Endothelial cell of umbilical vein (primary cell): Measurements from ENCODE around the gene MTAP. TPM values are rescaled to one million over a fixed set of nuclear protein-coding genes. Genes with fewer than 3 reads are reported as not detected.

Source experiments
- BruUV-seq: library from RNA; stranded (reverse); fragments of 400-500 nt; replicated peaks from 2 replicates; lab custom pipeline; 2021; lab: Mats Ljungman, UMichigan
- CTCF ChIA-PET: fragments of 300-600, 350-600 bp; sonication (Branson Sonifier 250); formaldehyde crosslinking; loops from one replicate; lab custom pipeline; 2021; ENCODE audit warnings: antibody characterized with exemption, inconsistent platforms; lab: Charles Lee
- POLR2A ChIA-PET: fragments of 300-600, 350-600 bp; sonication (Branson Sonifier 250); formaldehyde crosslinking; loops from one replicate; lab custom pipeline; 2021; ENCODE audit warnings: antibody characterized with exemption, inconsistent platforms; lab: Charles Lee
- DNase-seq: peaks from one replicate; pipeline ENCODE4 v3.0.0-alpha.2; 2011; ENCODE audit warnings: low read depth, low spot score
- FAIRE-seq: peaks from 2 replicates; lab custom pipeline; 2011; peaks lifted over from hg19 to GRCh38; lab: Jason Lieb, UNC
- H2AFZ ChIP-seq: 2 replicates; pipeline ENCODE4 v1.6.0; 2012; ENCODE audit warnings: low read depth, low read length, control low read depth, inconsistent platforms
- H3K27ac ChIP-seq: 2 replicates; pipeline ENCODE4 v1.5.1; 2011; ENCODE audit warnings: low read depth, mild to moderate bottlenecking, control low read depth, low read length, moderate library complexity; ENCODE audit not compliant: insufficient read depth
- H3K27me3 ChIP-seq, 2 experiments: 2 replicates each; pipeline versions ENCODE4 v1.6.0 to v1.6.1; 2011; ENCODE audit warnings: low read length in 2 of 2, mixed read lengths in 1 of 2; ENCODE audit not compliant: control insufficient read depth in 2 of 2, insufficient read depth in 2 of 2
- H3K36me3 ChIP-seq, 2 experiments: 2 replicates in 1 of 2; 3 replicates in 1 of 2; pipeline ENCODE4 v1.5.1; 2011; ENCODE audit warnings: low read length in 2 of 2, mild to moderate bottlenecking in 1 of 2, moderate library complexity in 1 of 2; ENCODE audit not compliant: control insufficient read depth in 2 of 2, insufficient read depth in 2 of 2; ENCODE audit errors: extremely low read depth in 1 of 2
- H3K4me1 ChIP-seq: 3 replicates; pipeline ENCODE4 v1.5.1; 2011; ENCODE audit warnings: mild to moderate bottlenecking, low read length; ENCODE audit not compliant: control insufficient read depth, insufficient read depth; ENCODE audit errors: extremely low read depth
- H3K4me2 ChIP-seq: 2 replicates; pipeline ENCODE4 v1.6.1; 2011; ENCODE audit warnings: low read length, control low read depth, mixed read lengths; ENCODE audit not compliant: insufficient read depth
- H3K4me3 ChIP-seq, 3 experiments: fragments of 200-600 bp in 1 of 3; sonication (generic), shearing (Covaris generic) in 1 of 3; replicated peaks in 1 of 3; 2 replicates each; pipeline ENCODE4 v1.5.1; 2011 to 2016; ENCODE audit warnings: control low read depth in 3 of 3, low read length in 3 of 3, mild to moderate bottlenecking in 2 of 3, inconsistent platforms in 1 of 3, low read depth in 1 of 3, moderate library complexity in 1 of 3; ENCODE audit not compliant: insufficient read depth in 1 of 3
- H3K79me2 ChIP-seq: 2 replicates; pipeline ENCODE4 v1.6.0; 2012; ENCODE audit warnings: low read length, inconsistent platforms; ENCODE audit not compliant: control insufficient read depth, insufficient read depth
- H3K9ac ChIP-seq: replicated peaks from 2 replicates; pipeline ENCODE3; 2011; ENCODE audit warnings: low read length, control low read depth; ENCODE audit not compliant: insufficient read depth; ENCODE audit errors: extremely low read depth
- H3K9me1 ChIP-seq: replicated peaks from 3 replicates; pipeline ENCODE4 v1.6.0; 2011; ENCODE audit warnings: mild to moderate bottlenecking, low read length; ENCODE audit not compliant: control insufficient read depth, insufficient read depth; ENCODE audit errors: extremely low read depth
- H3K9me3 ChIP-seq: replicated peaks from 2 replicates; pipeline ENCODE4 v1.5.1; 2012; ENCODE audit warnings: low read length, inconsistent platforms; ENCODE audit not compliant: control insufficient read depth, insufficient read depth
- H4K20me1 ChIP-seq: replicated peaks from 2 replicates; pipeline ENCODE3; 2011; ENCODE audit warnings: mild to moderate bottlenecking, low read length; ENCODE audit not compliant: control insufficient read depth, insufficient read depth; ENCODE audit errors: extremely low read depth
- CTCF ChIP-seq, 2 donors: IDR thresholded peaks; 1 replicate in 1 of 2; 2 replicates in 1 of 2; pipeline ENCODE4 v1.5.1; 2011; ENCODE audit warnings: low read length in 2 of 2, mild to moderate bottlenecking in 2 of 2, moderate library complexity in 2 of 2, control low read depth in 1 of 2, inconsistent platforms in 1 of 2, low read depth in 1 of 2; ENCODE audit not compliant: insufficient read depth in 1 of 2; ENCODE audit errors: extremely low read depth in 1 of 2
- EZH2 ChIP-seq: IDR thresholded peaks from 2 replicates; pipeline ENCODE4 v1.6.1; 2012; ENCODE audit warnings: borderline replicate concordance, low read depth, mild to moderate bottlenecking, moderate library complexity, low read length, inconsistent platforms; ENCODE audit not compliant: severe bottlenecking
- FOS ChIP-seq: IDR thresholded peaks from 2 replicates; pipeline ENCODE4 v1.6.1; 2011; ENCODE audit warnings: mild to moderate bottlenecking, low read length, moderate library complexity, borderline replicate concordance; ENCODE audit not compliant: insufficient read depth
- GATA2 ChIP-seq: IDR thresholded peaks from 2 replicates; pipeline ENCODE4 v1.7.0; 2011; ENCODE audit warnings: low read depth, mild to moderate bottlenecking, moderate library complexity, mixed read lengths, low read length; ENCODE audit not compliant: insufficient read length, insufficient read depth
- JUN ChIP-seq: IDR thresholded peaks from 2 replicates; pipeline ENCODE4 v1.6.1; 2011; ENCODE audit warnings: borderline replicate concordance, low read depth; ENCODE audit not compliant: insufficient read length, insufficient read depth
- MAX ChIP-seq: IDR thresholded peaks from 2 replicates; pipeline ENCODE4 v1.6.1; 2011; ENCODE audit not compliant: insufficient read depth, insufficient read length
- MYC ChIP-seq: IDR thresholded peaks from one replicate; pipeline ENCODE4 v1.6.1; 2011; ENCODE audit warnings: mild to moderate bottlenecking, low read depth, low read length
- POLR2A ChIP-seq: IDR thresholded peaks from 2 replicates; pipeline ENCODE4 v1.6.1; 2012; ENCODE audit warnings: low read depth, mild to moderate bottlenecking, control low read depth, low read length
- POLR2AphosphoS5 ChIP-seq: IDR thresholded peaks from 2 replicates; pipeline ENCODE4 v1.6.1; 2012; ENCODE audit warnings: low read depth, mild to moderate bottlenecking, control low read depth, low read length, moderate library complexity; ENCODE audit not compliant: insufficient read depth
- dilution Hi-C: fragments of 300-500 bp; cut with MboI; formaldehyde crosslinking; loops from one replicate; pipeline ENCODE4 v1.15.0; 2019; ENCODE audit warnings: low sequenced_read_pairs; ENCODE audit not compliant: extremely low pct_ligation_motif_present
- intact Hi-C: fragments of 100-400 bp; cut with micrococcal nuclease; formaldehyde crosslinking; loops from one replicate; pipeline ENCODE4 v1.10.0; 2022
- polyA plus RNA-seq, 4 experiments: library from polyadenylated mRNA; depleted of rRNA in 3 of 4; stranded (reverse) in 3 of 4; unstranded in 1 of 4; fragments of >200 nt; gene quantifications; 2 replicates each; pipeline versions ENCODE4 v1.2.1 to v1.2.3, GENCODE V29; 2011 to 2012; ENCODE audit warnings: missing spikeins in 1 of 4
- total RNA-seq: library from RNA; stranded (reverse); gene quantifications from 2 replicates; pipeline ENCODE4 v1.2.3, GENCODE V29; 2021

The MTAP gene
- total and polyA plus RNA-seq, 2 donors (not counting 3 experiments of a cell fraction or from before 2014, with no cell fraction given): 11.3 to 55.1 TPM

GRCh38 chr9:21777701-21778100 lies 24.7 kb upstream of the MTAP start:
- H3K9ac ChIP-seq: no peak overlapping the region
- H3K9me3 ChIP-seq: no peaks in the 10 kb centered on the region
- no peaks in the 10 kb centered on the region for H3K79me2 ChIP-seq
- BruUV-seq: no TSS peak
- ChIA-PET CTCF (interaction anchor here (0.8 to 1.2 kb wide), 2 partner anchors 343 to 452 kb away, joined by 3 read pairs; no protein-coding TSS in a partner anchor), POLR2A (no interaction called here)
- no peak overlapping the region for H3K4me2 ChIP-seq
- H3K4me1 ChIP-seq: peaks cover 2% of the 10 kb centered on the region
- no peak overlapping the region for H3K27ac ChIP-seq
- dilution Hi-C loops (loop anchor here (25.0 kb wide), 1 partner anchor 215 kb away; no protein-coding TSS in a partner anchor), intact Hi-C loops (no loop called here)
- DNase-seq (no peak), FAIRE-seq (no peak)
- no peaks in the 10 kb centered on the region for H3K9me1 ChIP-seq
- no peak overlapping the region for H2AFZ ChIP-seq
- no peaks in the 10 kb centered on the region for H4K20me1 ChIP-seq
- H3K27me3 ChIP-seq: peaks cover 0 to 7% of the 10 kb centered on the region in 2 experiments
- H3K36me3 ChIP-seq: no peaks in the 10 kb centered on the region
- no peak overlapping the region for H3K4me3 ChIP-seq
- TF ChIP-seq POLR2AphosphoS5 (no peak), POLR2A (no peak)

- Histone ChIP-seq H3K9ac (no peak overlapping the region), H3K9me1 (no peaks in the 10 kb centered on the region), H3K27ac (no peak overlapping the region), H4K20me1 (no peaks in the 10 kb centered on the region), H3K9me3 (no peaks in the 10 kb centered on the region), H3K27me3 (peaks cover 0 to 7% of the 10 kb centered on the region in 2 experiments), H3K4me2 (no peak overlapping the region), H3K4me1 (peaks cover 2% of the 10 kb centered on the region), H3K4me3 (no peak overlapping the region), H3K36me3 (no peaks in the 10 kb centered on the region), H3K79me2 (no peaks in the 10 kb centered on the region), H2AFZ (no peak overlapping the region)
- FAIRE-seq: peak; percentile 57
- dilution Hi-C loops (loop anchor here (25.0 kb wide), 1 partner anchor 216 kb away; no protein-coding TSS in a partner anchor), intact Hi-C loops (no loop called here)
- CTCF ChIA-PET: interaction anchor here (0.6 to 1.2 kb wide), 4 partner anchors 97 to 460 kb away, joined by 3 to 4 read pairs (median 4); no protein-coding TSS in a partner anchor
- POLR2A ChIA-PET: no interaction called here
- TF ChIP-seq MAX (no peak), CTCF (IDR thresholded peaks at IDR 0.05; ENCODE audit: extremely low read depth in 1 of 2, insufficient read depth in 1 of 2, low read depth in 1 of 2, low read length in 2 of 2) (no peak), FOS (no peak), EZH2 (no peak), POLR2AphosphoS5 (no peak), JUN (no peak), GATA2 (no peak), MYC (no peak), POLR2A (no peak)
- no TSS peak for BruUV-seq
- DNase-seq: no peak
Measured at GRCh38 chr9:21778304-21778703, 24.1 kb upstream of the MTAP start.
